GM19463 (cell line): ENCODE results near the gene SH3PXD2B.

Source experiments
- ATAC-seq: cut with Tn5 transposase; IDR thresholded peaks from one replicate; pipeline ENCODE4 v1.9.1; 2021; ENCODE audit warnings: mild to moderate bottlenecking, moderate library complexity; ENCODE audit not compliant: unreplicated experiment

The SH3PXD2B gene

DNA sequence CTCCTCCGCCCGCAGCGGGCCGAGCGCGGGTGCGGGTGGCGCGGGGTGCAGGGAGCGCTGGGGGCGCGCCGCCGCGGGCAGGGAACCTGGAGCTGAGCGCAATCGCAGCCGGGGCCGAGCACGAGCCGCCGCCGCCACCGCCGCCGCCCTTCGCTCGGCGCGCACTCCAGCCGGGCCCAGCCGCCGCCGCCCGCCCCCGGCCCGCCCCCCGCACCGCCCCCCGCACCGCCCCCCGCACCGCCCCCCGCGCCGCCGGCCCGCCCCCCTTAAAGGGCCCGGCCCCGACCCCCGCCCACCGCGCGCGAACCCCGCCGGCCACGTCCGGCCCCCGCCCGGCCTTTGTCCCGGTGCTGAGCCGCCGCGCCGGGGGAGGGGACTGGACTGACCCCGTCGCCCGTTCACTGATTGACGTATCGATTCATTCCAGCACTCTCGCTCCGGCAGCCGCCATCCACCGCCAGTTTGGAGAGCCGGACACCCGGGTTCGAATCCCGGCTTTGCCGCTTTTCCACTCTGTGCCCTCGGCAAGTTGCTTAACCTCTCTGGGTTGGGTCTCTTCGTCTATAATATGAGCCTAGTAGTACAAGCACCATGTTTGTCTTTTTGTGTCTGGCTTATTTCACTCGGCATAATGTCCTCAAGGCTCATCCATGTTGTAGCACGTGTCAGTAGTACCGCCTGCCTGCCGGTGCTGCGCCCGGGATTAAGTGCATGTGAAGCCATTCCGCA, at the start of gene SH3PXD2B:
Gene SH3PXD2B, minus strand, starts transcription at position 168 of the 729 bp plus-strand sequence. CDS start 173 bp downstream, outside the sequence.
- peak; percentile 72 for ATAC-seq

DNA sequence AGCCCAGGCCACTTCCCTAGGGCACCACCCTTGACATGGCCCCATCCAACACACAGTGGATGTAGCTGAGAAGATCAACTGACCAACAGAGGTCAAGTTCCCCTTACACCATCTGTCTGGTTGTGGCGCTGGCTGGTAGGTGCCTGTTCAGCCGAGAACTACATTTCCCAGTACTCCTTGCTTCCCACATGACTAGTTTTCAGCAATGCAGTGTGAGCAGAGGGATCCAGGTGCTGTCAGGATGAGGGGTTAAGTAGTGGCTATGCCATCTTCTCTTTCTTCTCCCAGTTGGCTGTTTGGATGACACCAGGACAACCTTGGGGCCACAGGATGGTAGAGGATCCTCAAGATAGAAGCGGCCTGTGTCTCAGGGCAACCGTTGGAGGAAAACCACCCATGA, 48.6 kb upstream of the SH3PXD2B start:
- no peak for ATAC-seq

DNA sequence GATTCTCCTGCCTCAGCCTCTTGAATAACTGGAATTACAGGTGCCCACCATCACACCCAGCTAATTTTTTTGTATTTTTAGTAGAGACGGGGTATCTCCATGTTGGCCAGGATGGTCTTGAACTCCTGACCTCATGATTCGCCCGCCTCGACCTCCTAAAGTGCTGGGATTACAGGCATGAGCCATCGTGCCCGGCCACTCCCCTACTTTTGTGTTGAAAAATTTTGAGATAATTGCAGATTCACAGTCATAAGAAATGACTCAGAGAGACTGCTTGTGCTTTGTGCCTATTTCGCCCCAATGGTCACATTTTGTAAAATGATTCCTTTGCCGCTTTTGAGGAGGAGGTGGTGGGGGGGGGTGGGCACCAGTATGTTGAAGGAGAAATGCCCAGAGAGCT, 48.1 kb upstream of the SH3PXD2B start:
- ATAC-seq, result no peak

DNA sequence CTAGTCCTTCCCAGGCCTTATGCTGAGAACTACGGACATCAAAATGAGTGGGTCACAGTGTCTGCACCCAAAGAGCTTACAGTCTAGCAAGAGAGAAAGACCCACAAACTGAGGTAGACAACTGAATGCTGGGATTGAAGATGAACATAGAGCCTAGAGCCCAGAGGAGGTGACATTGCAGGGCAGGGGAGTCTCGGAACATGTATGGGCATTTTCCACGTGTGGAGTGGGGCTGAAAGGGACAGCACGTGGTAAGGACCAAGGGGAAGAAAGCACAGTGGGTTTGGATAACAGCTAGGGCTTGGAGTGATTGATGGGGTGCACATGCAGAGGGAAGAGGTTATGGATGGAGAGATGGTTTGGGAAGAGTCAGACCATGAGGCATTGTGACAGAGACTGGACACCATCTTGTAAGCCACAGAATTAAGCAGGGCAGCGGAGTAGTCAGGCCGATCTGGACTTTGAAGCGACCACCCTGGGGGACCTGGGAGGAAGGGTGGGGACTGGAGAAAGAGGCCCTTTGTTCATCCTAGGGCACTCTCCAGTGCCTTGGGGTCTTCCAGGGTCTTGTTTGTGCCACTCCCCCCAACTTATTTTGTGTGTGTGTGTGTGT, 47.5 kb upstream of the SH3PXD2B start:
- ATAC-seq, result no peak

DNA sequence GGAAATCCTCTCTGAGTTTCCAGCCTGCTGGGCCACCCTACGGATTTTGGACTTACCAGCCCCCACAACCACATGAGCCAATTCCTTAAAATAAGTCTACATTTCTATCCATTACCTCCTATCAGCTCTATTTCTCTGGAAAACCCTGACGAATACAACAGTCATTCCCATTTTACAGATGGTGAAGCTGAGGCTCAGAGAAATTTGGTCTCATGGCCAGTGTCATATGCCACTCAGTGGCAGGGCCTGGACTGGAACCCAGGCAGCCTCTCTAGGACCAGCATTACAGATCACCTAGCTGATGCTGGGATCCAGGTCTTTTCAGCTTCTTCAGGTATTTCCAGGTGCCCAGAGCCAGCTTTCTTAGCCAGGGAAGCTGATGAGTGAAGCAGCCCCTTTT, 45.0 kb upstream of the SH3PXD2B start:
- ATAC-seq, result no peak

DNA sequence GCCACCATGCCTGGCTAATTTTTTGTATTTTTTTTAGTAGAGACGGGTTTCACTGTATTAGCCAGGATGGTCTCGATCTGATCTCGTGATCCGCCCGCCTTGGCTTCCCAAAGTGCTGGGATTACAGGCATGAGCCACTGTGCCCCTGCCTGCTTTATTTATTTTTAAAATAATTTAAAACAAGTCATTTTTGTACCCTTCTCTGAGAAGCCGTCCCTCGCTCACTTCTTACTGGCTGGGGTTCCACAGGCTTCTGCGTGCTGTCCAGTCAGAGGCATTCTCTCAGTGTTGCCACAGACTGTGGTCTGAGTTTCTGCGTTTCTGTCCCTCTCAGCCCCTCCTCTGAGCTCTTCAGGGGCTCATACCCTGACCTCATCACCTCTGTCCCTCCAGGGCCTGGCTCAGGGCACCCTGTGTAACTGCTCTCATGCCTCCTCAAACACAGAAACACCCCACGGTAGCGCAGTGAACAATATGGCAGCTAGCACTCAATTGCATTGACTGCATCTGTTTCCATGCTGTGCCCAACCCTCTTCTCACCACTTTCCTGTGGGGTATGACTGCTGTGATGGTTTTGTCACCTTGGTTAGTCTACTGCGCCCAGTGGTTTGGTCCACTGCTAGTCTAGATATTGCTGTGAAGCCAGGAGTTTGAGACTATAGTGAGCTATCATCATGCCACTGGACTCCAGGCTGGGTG, 44.3 kb upstream of the SH3PXD2B start:
- ATAC-seq, result no peak

DNA sequence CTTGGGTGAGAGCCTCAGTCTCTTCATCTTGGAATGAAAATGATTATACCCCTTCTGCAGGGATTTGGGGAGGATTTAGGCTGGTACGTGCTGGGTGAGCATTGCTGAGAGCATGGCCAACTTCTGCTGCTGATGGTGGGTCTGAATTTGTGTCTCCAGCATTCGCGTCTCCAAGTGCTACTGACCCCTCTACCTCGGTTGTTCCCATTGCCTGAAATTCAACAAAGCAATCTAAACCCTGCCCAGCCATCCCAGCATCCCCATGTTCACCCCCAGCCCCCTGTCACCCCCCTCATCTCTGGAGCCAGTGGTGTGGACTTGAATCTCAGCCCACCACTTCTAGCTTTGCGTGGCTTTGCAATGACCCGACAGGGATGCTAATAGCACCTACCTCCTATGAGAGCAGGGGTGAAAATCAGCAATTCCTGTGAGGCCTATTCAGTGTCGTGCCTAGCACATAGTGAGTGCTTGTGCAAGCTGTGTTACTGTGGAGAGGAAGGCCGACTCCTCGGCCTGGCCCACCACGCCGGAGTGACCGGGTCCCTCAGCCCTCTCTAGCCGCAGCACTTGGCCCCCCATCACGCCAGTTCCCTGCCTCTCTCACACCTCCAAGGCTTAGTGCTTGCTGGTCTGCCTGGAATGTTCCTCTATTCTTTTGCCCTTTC, 43.4 kb upstream of the SH3PXD2B start:
- no peak for ATAC-seq

DNA sequence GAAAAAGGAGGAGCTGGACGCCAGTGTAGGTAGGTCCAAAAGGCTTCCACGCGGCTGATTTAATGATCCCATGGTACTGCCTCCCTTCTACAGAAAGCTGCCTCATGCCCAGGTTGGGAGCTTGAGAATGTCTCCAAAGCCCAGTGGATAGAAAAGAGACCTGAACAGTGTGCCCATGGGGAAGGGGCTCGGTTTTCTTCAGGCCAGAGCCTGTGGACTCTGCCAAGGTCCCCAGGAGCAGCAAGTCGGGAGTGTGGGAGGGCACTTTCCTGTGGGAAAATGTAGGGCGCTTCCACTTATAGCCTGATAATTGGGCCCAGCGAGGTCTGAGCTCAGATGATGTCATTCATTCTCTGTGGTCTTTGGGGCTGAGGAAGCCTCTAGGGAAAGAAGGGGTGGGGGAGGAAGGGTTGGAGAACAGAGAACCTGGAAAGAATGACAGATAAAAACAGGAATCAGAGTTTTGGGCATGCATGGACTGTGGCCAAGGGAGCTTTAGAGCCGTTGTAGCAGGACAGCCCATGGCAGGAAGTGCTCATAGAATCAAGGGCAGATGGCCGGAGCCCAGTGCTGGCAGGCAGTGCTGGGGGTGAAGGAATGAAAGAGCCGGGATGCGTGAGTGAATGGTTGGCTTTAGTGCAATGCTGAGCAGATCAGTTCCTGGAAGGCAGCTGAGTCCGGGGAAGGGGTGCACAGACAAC, 42.5 kb upstream of the SH3PXD2B start:
- ATAC-seq, result no peak

DNA sequence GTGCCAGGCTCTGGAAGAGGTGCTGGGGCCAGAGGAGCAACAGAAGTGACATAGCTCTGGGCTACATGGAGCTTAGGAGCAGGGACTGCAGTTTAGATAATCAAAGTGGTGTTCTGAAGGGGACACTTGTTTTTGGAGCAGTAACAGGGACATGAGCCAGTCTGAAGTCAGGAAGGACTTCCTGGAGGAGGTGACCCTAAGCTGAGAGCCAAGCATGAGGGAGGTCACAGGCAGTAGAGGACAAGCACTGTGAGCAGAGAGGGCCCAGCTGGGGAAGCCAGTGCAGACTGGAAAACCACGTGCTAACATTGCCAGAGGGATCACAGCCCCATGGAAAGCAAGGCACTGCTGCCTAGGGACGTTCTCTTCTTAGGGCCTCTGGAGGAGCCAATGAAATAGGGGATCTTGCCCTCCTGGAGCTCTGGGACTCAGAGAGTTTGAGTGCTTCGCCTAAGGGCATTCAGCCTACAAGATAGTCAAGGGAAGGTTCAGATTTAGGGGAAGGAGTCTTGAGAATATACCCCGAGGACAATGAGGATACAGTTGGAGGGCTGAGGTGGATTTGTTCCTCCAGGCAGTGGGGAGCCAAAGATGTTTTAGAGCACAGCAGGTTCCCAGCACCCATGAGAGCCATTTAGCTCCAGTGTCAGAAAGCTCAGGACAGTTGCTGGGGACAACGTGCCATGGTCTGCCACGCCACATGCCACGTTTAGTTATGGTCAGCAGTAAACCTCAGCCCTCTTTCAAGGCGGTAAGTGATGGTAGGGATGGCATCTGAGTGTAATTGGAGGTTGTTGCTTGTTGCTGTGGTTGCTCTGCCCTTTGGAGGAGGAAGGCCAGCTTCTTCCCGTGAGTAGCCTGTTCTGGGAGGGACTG, 40.5 kb upstream of the SH3PXD2B start:
- no peak for ATAC-seq

DNA sequence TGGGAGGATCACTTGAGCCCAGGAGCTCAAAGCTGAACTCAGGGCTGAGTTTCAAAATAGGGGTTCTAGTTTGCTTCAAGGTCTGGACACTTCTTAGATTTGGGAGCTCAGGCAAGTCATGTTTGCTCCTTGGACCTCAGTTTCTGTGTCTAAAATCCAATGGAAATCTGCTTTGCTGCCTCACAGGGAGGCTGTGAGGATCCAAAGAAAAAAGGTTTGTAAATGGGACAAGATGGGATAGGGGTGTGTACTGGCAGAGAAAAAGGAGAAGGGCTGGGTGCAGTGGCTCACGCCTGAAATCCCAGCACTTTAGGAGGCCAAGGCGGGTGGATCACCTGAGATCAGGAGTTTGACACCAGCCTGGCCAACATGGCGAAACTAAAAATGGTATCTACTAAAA, 39.6 kb upstream of the SH3PXD2B start:
- no peak for ATAC-seq

DNA sequence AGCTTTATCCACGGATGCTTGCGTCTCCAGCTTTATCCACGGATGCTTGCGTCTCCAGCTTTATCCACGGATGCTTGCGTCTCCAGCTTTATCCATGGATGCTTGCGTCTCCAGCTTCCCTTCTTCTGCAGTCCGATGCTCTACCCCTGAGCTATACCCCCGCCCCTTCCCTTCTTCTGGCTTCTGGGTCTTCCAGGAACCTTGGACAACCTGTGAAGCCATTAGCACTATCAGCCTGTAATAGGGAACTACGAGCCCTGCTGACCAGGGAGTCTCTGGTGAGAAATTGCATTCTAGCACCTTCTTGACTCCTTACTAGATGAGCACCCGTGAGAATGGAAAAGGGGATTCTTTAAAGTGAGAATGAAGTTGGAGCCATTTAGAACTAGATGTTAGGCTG, 39.1 kb upstream of the SH3PXD2B start:
- no peak for ATAC-seq

DNA sequence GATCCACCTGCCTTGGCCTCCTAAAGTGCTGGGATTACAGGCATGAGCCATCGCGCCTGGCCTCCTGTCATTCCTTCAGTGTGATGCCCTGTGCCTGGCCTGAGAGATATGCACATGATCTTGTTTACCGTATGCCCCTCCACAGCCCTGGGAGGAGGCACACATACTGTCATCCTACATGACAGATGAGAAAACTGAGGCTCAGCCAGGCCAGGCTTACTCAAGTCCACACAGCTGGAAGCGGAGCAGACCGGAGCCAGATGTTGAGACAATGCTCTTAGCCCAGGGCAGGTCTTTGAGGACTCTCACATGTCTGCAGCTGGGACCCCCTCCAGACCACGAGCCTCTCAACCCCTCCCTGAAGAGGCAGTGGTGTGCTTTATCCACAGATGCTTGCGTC, 38.7 kb upstream of the SH3PXD2B start:
- ATAC-seq, result no peak

DNA sequence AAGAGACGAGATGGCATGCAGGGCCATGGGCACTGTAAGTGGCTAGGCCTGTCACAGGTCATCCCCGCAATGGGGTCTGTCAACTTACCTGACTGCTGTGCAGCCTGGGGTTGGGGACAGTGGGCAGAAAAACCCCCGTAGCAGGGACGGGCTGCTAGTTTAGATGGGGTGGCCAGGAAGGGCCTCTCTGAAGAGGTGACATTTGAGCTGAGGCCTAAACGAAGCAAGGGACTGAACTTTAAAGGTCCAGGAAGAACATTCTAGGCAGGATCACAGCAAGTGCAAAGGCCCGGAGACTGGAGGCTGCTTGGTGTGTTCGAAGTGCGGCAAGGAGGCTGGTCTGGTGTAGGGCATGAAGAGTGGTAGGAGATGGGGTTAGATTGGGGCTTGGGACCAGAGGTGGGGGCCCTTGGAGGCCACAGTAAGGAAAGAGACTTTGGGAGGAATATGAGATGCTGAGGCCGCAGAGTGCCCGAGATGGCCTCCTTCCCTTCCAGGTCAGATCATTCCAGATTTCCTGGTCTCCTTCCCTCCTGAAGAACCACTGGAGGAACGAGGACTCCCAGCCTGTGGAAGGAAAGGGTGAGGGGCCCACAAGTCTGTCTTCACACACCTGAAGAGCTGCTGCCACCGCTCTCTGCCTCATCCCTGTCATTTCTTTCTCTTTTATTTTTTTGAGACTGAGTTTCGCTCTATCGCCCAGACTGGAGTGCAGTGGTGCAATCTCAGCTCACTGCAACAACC, 37.9 kb upstream of the SH3PXD2B start:
- ATAC-seq, result no peak

DNA sequence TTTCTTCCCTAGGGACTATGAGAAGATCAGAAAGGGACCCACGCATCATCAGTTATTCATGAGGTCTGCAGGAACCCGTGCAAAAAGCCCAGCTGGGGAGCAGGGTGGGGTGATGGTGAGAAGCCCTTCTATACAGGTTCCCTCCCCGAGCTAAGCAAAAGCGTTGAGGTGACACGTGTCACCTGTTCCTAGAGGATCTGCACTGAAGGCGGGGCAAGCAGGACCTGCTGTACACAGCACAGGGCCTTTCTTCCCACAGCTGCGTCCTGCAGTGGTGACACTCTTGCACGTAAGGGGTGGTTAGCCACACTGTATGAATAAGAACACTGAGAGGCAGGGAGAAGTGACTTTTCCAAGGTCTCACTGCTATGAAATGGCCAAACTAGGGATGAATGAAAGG, 37.2 kb upstream of the SH3PXD2B start:
- ATAC-seq, result no peak

DNA sequence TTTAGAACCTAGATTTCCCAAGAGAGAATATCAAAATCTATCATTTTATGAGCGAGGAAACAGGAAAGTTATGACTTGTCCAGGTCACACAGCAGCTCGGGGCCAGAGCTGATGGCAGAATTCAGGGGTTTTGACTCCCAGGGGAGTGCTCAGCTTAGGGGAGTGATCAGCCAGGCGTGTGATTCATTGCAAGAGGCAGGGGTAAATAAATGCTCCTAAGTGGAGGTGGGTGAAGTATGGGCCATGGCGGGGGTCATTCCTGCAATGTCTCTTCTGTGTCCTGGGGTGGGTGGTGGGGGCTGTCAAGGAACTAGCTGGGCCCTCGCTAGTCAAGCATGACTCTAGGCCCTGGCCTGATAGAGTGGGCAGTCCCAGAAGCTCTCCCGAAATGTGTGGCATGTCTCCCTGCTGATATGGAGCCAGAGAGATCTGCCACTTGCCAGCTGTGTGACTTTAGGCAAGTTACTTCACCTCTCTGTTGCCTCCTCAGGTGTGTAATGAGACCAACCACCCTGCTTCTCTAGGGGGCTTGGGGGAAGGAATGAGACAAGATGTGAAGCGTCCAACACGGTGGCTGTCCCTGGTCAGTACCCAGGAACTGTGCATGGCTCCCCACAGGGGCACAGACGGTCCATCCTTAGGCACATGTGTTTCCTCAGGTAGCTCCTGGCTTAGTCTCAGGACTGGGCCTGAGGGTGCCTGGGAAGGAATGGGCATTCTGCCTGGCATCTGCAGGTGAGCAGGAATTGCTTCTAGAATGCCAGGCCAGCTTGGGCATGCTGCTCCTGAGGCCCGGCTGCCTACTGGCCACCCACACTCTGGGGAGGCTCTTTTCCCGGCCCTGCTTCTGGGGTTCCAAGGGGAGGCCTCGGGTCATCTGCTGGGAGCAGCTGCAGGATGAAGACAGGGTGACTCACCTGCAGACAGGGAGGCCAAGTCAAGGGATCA, 36.5 kb upstream of the SH3PXD2B start:
- ATAC-seq, result no peak

DNA sequence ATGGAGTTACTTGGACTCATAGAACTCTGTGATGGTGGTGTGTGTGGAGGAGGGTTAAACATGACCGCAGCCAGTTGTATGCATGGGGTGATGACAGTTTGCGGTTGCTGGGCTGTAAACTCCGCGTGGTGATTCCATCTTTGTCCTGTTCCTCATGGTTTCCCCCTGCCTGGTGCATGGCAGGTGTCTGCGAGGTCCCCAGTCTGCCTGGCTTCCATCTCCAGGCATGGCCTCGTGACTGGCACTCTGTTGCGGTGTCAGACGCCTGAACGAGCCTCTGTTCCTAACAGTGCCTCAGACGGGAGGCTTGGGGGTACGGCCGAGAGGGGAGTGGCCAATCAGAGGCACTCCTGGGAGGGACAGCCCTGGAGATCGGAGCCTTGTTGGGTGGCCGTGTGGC, 33.9 kb upstream of the SH3PXD2B start:
- ATAC-seq, result no peak

DNA sequence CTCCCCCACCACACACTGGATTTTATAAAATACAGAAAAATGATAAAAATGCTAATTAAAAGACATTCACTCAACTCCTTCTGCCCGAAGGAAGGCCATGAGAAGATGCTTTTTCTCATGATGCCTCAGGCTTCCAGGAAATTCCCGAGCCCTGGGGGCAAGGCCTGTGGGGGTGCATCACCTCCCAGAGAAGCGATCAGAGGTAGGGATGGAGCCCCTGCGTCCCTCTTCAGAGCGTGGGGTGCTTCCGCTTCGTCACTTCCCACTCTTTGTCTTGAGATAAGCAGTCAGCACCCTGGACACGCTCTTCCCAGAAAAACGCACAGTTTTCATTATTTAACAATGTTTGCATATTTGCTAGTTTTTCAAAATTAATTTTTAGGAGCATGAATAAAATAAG, 33.3 kb upstream of the SH3PXD2B start:
- no peak for ATAC-seq

DNA sequence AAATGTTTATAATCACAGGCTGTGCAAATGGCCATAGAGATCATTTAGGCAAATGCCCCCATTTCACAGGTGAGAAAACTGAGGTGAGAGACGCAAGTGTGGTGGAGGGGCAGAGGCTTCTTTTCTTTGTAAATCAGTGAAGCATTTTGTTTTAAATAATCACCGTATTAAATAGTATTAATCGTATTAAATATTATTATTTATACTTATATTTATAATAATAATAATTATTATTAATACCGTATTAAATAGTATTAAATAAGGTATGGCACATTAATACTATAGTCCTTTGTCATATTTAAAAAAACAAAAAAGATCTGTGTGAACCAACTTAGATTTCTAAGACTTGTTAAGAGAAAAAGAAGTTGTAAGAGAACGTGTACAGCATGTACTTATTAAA, 32.6 kb upstream of the SH3PXD2B start:
- ATAC-seq, result no peak
